GM12878 (cell line): ENCODE data around the gene ALG5. TPM values are rescaled to one million over a fixed set of nuclear protein-coding genes. Genes with fewer than 3 reads are reported as not detected.

Source experiments
- ATAC-seq: fragments of 200-7000 bp; cut with Tn5 transposase; 3 replicates; pipeline ENCODE4 v1.9.1; 2020; ENCODE audit warnings: mild to moderate bottlenecking, moderate library complexity
- BruUV-seq: library from RNA; stranded (reverse); fragments of 400-500 nt; replicated peaks from 2 replicates; lab custom pipeline; 2021; lab: Mats Ljungman, UMichigan
- CTCF ChIA-PET: fragments of 300-600 bp; sonication (Branson Sonifier 250); formaldehyde crosslinking; extraction: SDS; loops from one replicate; lab custom pipeline; 2021; ENCODE audit warnings: inconsistent platforms; lab: Yijun Ruan, JAX
- POLR2A ChIA-PET: fragments of 350-600 bp; formaldehyde crosslinking; extraction: SDS; loops from one replicate; lab custom pipeline; 2021; ENCODE audit warnings: inconsistent platforms; lab: Charles Lee
- RAD21 ChIA-PET: fragments of 300-600 bp; sonication (Branson Sonifier 250); formaldehyde crosslinking; loops from one replicate; lab custom pipeline; 2023; ENCODE audit warnings: antibody characterized with exemption; ENCODE audit not compliant: unreplicated experiment; lab: Charles Lee
- SMC1A ChIA-PET: fragments of 300-600 bp; sonication (Branson Sonifier 250); formaldehyde crosslinking; loops from one replicate; lab custom pipeline; 2023; ENCODE audit not compliant: unreplicated experiment, uncharacterized antibody; lab: Charles Lee
- DNase-seq: peaks from one replicate; pipeline ENCODE4 v3.0.0-alpha.2; 2011; ENCODE audit warnings: low read depth, low spot score
- FAIRE-seq: peaks from 3 replicates; lab custom pipeline; 2011; peaks lifted over from hg19 to GRCh38; lab: Jason Lieb, UNC
- H2AFZ ChIP-seq: 2 replicates; pipeline ENCODE4 v1.6.0; 2011; ENCODE audit warnings: low read depth, low read length, control low read depth; ENCODE audit not compliant: control insufficient read depth
- H3K27ac ChIP-seq: 2 replicates; pipeline ENCODE4 v1.5.1; 2011; ENCODE audit warnings: control low read depth; ENCODE audit not compliant: control insufficient read depth, insufficient read depth
- H3K27me3 ChIP-seq, 2 experiments: replicated peaks in 1 of 2; 2 replicates each; pipeline versions ENCODE4 v1.6.0 to v1.6.1; 2011; ENCODE audit warnings: low read length in 1 of 2; ENCODE audit not compliant: control insufficient read depth in 2 of 2, insufficient read depth in 2 of 2
- H3K36me3 ChIP-seq, 2 experiments: 2 replicates each; pipeline ENCODE4 v1.5.1; 2011; ENCODE audit warnings: low read length in 1 of 2; ENCODE audit not compliant: control insufficient read depth in 2 of 2, insufficient read depth in 2 of 2
- H3K4me1 ChIP-seq: 2 replicates; pipeline ENCODE4 v1.6.1; 2011; ENCODE audit warnings: mild to moderate bottlenecking, low read length, moderate library complexity, mixed read lengths; ENCODE audit not compliant: control insufficient read depth, insufficient read depth
- H3K4me2 ChIP-seq: 2 replicates; pipeline ENCODE4 v1.6.0; 2011; ENCODE audit warnings: control low read depth; ENCODE audit not compliant: control insufficient read depth, insufficient read depth
- H3K4me3 ChIP-seq: fragments of 200-600 bp; sonication (generic); 2 replicates; pipeline ENCODE4 v1.5.1; 2016
- H3K79me2 ChIP-seq: 2 replicates; pipeline ENCODE4 v1.6.0; 2011; ENCODE audit warnings: low read length; ENCODE audit not compliant: control insufficient read depth, insufficient read depth
- H3K9ac ChIP-seq: 2 replicates; pipeline ENCODE4 v1.8.0; 2011; ENCODE audit warnings: low read length, control low read depth, mixed read lengths; ENCODE audit not compliant: control insufficient read depth, insufficient read depth
- H3K9me3 ChIP-seq: replicated peaks from 3 replicates; pipeline ENCODE4 v1.5.1; 2011; ENCODE audit warnings: mild to moderate bottlenecking, low read length; ENCODE audit not compliant: control insufficient read depth, insufficient read depth
- H4K20me1 ChIP-seq: 2 replicates; pipeline ENCODE4 v1.6.0; 2011; ENCODE audit not compliant: control insufficient read depth, insufficient read depth
- BCL11A ChIP-seq: IDR thresholded peaks from 2 replicates; pipeline ENCODE4 v1.6.1; 2011; ENCODE audit warnings: low read depth, low read length
- CBX5 ChIP-seq: sonication (generic); IDR thresholded peaks from 2 replicates; pipeline ENCODE4 v1.6.1; 2016; ENCODE audit warnings: low read depth, moderate library complexity, mild to moderate bottlenecking, inconsistent platforms
- HDGF ChIP-seq: fragments of 450-650 bp; IDR thresholded peaks from 2 replicates; pipeline ENCODE4 v1.6.1; 2016; ENCODE audit warnings: antibody characterized with exemption
- IRF4 ChIP-seq: IDR thresholded peaks from 2 replicates; pipeline ENCODE4 v1.6.1; 2011; ENCODE audit warnings: low read depth, low read length
- PAX5 ChIP-seq: IDR thresholded peaks from 2 replicates; pipeline ENCODE4 v1.6.1; 2011; ENCODE audit warnings: low read depth, low read length, borderline replicate concordance
- POLR2AphosphoS5 ChIP-seq: IDR thresholded peaks from 2 replicates; pipeline ENCODE4 v1.6.1; 2011; ENCODE audit warnings: mild to moderate bottlenecking, low read length, inconsistent platforms
- PRDM15 ChIP-seq: fragments of 450-650 bp; formaldehyde crosslinking; IDR thresholded peaks from 2 replicates; pipeline ENCODE4 v1.4.0; 2020; ENCODE audit warnings: mild to moderate bottlenecking, moderate library complexity
- RCOR1 ChIP-seq: conservative IDR thresholded peaks from 2 replicates; pipeline ENCODE4 v1.6.1; 2012; ENCODE audit warnings: low read depth, low read length, improper control_type of control experiment
- SPI1 ChIP-seq: IDR thresholded peaks from 2 replicates; pipeline ENCODE4 v1.6.1; 2011; ENCODE audit warnings: low read depth, mild to moderate bottlenecking, low read length, moderate library complexity, borderline replicate concordance; ENCODE audit not compliant: insufficient read depth
- USF2 ChIP-seq: IDR thresholded peaks from 2 replicates; pipeline ENCODE4 v1.6.1; 2011; ENCODE audit warnings: low read depth, low read length, improper control_type of control experiment, borderline replicate concordance
- ZSCAN29 ChIP-seq: fragments of 450-650 bp; IDR thresholded peaks from 2 replicates; pipeline ENCODE4 v1.6.1; 2017; ENCODE audit warnings: mild to moderate bottlenecking, moderate library complexity
- ZZZ3 ChIP-seq: IDR thresholded peaks from 2 replicates; pipeline ENCODE4 v1.6.1; 2011; ENCODE audit warnings: low read depth; ENCODE audit not compliant: control insufficient read depth, insufficient read length
- WGBS: methylation state at CpG from one replicate; pipeline ENCODE4 v1.1.6; 2016; ENCODE audit warnings: low lambda C conversion rate; ENCODE audit not compliant: insufficient replicate concordance, insufficient coverage; ENCODE audit errors: missing lambda C conversion rate; 5-methylcytosine and 5-hydroxymethylcytosine counted together
- in situ Hi-C: fragments of 300-500 bp; cut with MboI; formaldehyde crosslinking; loops from 9 replicates; pipeline ENCODE4 v1.14.3; 2018; ENCODE audit warnings: mixed read lengths
- intact Hi-C: fragments of 100-400 bp; cut with micrococcal nuclease; formaldehyde crosslinking; loops from one replicate; pipeline ENCODE4 v1.14.2; 2022; ENCODE audit not compliant: unreplicated experiment
- polyA plus RNA-seq, 11 experiments: library from polyadenylated mRNA; depleted of rRNA in 4 of 11; unstranded in 6 of 11; stranded (reverse) in 5 of 11; fragments of >200 nt; fragmentation: Nextera tagmentation in 4 of 11; fragmentation: Illumina TruSeq in 1 of 11; extraction: Ambion mirVana in 4 of 11; extraction: Trizol in 1 of 11; gene quantifications; 1 replicate in 1 of 11; 2 replicates in 10 of 11; pipeline versions ENCODE4 v1.2.1 to v1.2.3, GENCODE V29; 2011 to 2016; ENCODE audit warnings: inconsistent platforms in 2 of 11, missing spikeins in 2 of 11, low read depth in 1 of 11
- total RNA-seq, 4 experiments: library from RNA; depleted of rRNA in 3 of 4; stranded (reverse); fragments of >200 nt in 3 of 4; fragmentation: Illumina TruSeq in 1 of 4; extraction: Trizol in 1 of 4; gene quantifications; 2 replicates each; pipeline versions ENCODE4 v1.2.1 to v1.2.3, GENCODE V29; 2013 to 2021
- TF ChIP-seq, protein P1 (sequence below): IDR thresholded peaks from 2 replicates; pipeline ENCODE4 v1.6.1; 2012; ENCODE audit warnings: low read length, inconsistent platforms

The ALG5 gene
- total and polyA plus RNA-seq, 10 of the 15 experiments (the other 5 are each of a cell fraction or from before 2014, with no cell fraction given) = 23.9 to 82.2 (median 42.5) TPM

GRCh38 chr13:36912973-36913372 is 86.2 kb downstream of the ALG5 start:
- ChIA-PET SMC1A (no interaction called here), RAD21 (no interaction called here), CTCF (interaction anchor here (1.1 kb wide), 1 partner anchor 55 kb away, joined by 3 read pairs; no protein-coding TSS in a partner anchor), POLR2A (no interaction called here)
- in situ Hi-C loops (no loop called here), intact Hi-C loops (no loop called here)
- no peaks in the 10 kb centered on the region for H4K20me1 ChIP-seq
- WGBS = 2% methylated on average over 2 of the region's 2 CpGs
- FAIRE-seq (no peak), DNase-seq (no peak), ATAC-seq (no peak)
- no peak for TF ChIP-seq CBX5
- TF ChIP-seq, protein P1, sequence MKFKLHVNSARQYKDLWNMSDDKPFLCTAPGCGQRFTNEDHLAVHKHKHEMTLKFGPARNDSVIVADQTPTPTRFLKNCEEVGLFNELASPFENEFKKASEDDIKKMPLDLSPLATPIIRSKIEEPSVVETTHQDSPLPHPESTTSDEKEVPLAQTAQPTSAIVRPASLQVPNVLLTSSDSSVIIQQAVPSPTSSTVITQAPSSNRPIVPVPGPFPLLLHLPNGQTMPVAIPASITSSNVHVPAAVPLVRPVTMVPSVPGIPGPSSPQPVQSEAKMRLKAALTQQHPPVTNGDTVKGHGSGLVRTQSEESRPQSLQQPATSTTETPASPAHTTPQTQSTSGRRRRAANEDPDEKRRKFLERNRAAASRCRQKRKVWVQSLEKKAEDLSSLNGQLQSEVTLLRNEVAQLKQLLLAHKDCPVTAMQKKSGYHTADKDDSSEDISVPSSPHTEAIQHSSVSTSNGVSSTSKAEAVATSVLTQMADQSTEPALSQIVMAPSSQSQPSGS = no peak
- no peak for TF ChIP-seq BCL11A
- no peak for TF ChIP-seq USF2
- no peak for TF ChIP-seq ZZZ3
- no peak for TF ChIP-seq PAX5
- no peaks in the 10 kb centered on the region for H3K79me2 ChIP-seq
- no peak overlapping the region for H3K27ac ChIP-seq
- no peak overlapping the region for H3K4me3 ChIP-seq
- H2AFZ ChIP-seq = no peak overlapping the region
- H3K9ac ChIP-seq = no peak overlapping the region
- H3K9me3 ChIP-seq = no peaks in the 10 kb centered on the region; the same call in 2 of the 3 replicates
- no peaks in the 10 kb centered on the region for H3K4me1 ChIP-seq
- no peak overlapping the region for H3K4me2 ChIP-seq
- no TSS peak for BruUV-seq
- H3K36me3 ChIP-seq = no peaks in the 10 kb centered on the region
- peaks cover 4 to 6% of the 10 kb centered on the region in 2 experiments; a peak in 3 of 4 replicates for H3K27me3 ChIP-seq

DNA sequence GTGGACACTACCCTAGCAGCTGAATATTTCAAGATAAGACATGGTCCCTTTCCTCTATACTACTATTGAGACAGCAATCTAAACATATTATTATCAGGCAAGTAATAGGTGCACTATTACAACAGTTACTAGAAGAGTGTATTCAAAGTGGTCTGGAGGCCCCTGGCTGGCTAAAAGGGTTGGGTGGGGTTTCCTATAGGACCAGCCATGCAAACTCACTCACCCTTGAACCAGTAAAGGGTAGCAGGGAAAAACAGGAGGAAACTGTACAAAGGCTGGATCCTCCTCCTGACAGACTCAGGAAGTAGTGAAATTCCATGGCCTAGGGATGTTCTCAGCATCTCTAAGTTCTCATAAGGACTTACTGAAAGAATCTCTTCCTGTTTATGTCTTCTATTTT is 86.8 kb downstream of the ALG5 start:
- Histone ChIP-seq H3K4me2 (no peak overlapping the region), H3K9me3 (no peaks in the 10 kb centered on the region; the same call in 2 of the 3 replicates), H2AFZ (no peak overlapping the region), H3K79me2 (no peaks in the 10 kb centered on the region), H3K4me1 (no peaks in the 10 kb centered on the region), H3K36me3 (no peaks in the 10 kb centered on the region), H3K4me3 (no peak overlapping the region), H3K9ac (no peak overlapping the region), H3K27ac (no peak overlapping the region), H4K20me1 (no peaks in the 10 kb centered on the region), H3K27me3 (peaks cover 3 to 4% of the 10 kb centered on the region in 2 experiments; a peak in 3 of 4 replicates)
- in situ Hi-C loops = no loop called here
- ATAC-seq = no peak
- intact Hi-C loops = no loop called here
- DNase-seq = no peak
- no peak for FAIRE-seq
- ChIA-PET SMC1A (no interaction called here), RAD21 (no interaction called here), POLR2A (no interaction called here), CTCF (no interaction called here)
- no TSS peak for BruUV-seq
- TF ChIP-seq SPI1 (no peak), PRDM15 (CRISPR knock-in tag) (no peak), RCOR1 (no peak), ZSCAN29 (no peak), HDGF (no peak), POLR2AphosphoS5 (no peak), IRF4 (no peak)
